Calu3 (cell line): ENCODE data around the gene PICALM. TPM values are rescaled to one million over a fixed set of nuclear protein-coding genes. Genes with fewer than 3 reads are reported as not detected.
"Not testable (repeated sequence)": the region's sequence is repeated elsewhere in the genome, so short reads cannot be mapped to it uniquely, and the experiment has no call there.

ENCODE experiments used
- BruUV-seq: library from RNA; stranded (reverse); fragments of 400-500 nt; replicated peaks from 2 replicates; lab custom pipeline; 2021; lab: Mats Ljungman, UMichigan
- CTCF ChIA-PET: fragments of 300-600 bp; sonication (Branson Sonifier 250); formaldehyde crosslinking; loops from one replicate; lab custom pipeline; 2022; ENCODE audit warnings: antibody characterized with exemption; lab: Charles Lee
- DNase-seq: peaks from one replicate; pipeline ENCODE4 v3.0.0; 2022
- H3K27ac Mint-ChIP-seq: one replicate; pipeline ENCODE4 v1.8.0; 2022; ENCODE audit warnings: mixed read lengths; ENCODE audit not compliant: unreplicated experiment
- H3K27me3 Mint-ChIP-seq: one replicate; pipeline ENCODE4 v1.8.0; 2022; ENCODE audit warnings: mixed read lengths; ENCODE audit not compliant: unreplicated experiment
- H3K36me3 Mint-ChIP-seq: one replicate; pipeline ENCODE4 v1.8.0; 2022; ENCODE audit warnings: mild to moderate bottlenecking, moderate library complexity, mixed read lengths; ENCODE audit not compliant: insufficient read depth, unreplicated experiment
- H3K4me1 Mint-ChIP-seq: one replicate; pipeline ENCODE4 v1.8.0; 2022; ENCODE audit warnings: mild to moderate bottlenecking, low read depth, mixed read lengths; ENCODE audit not compliant: unreplicated experiment
- H3K4me3 Mint-ChIP-seq: one replicate; pipeline ENCODE4 v1.8.0; 2022; ENCODE audit warnings: mild to moderate bottlenecking, low read depth, moderate library complexity, mixed read lengths; ENCODE audit not compliant: unreplicated experiment
- H3K9me3 Mint-ChIP-seq: one replicate; pipeline ENCODE4 v1.8.0; 2022; ENCODE audit warnings: low read depth, mixed read lengths; ENCODE audit not compliant: unreplicated experiment
- CTCF ChIP-seq: fragments of 200-600 bp; IDR thresholded peaks from one replicate; pipeline ENCODE4 v1.8.0; 2022; ENCODE audit warnings: antibody characterized with exemption; ENCODE audit not compliant: unreplicated experiment
- intact Hi-C: fragments of 100-400 bp; cut with micrococcal nuclease; formaldehyde crosslinking; loops from one replicate; pipeline ENCODE4 v1.10.0; 2022; ENCODE audit not compliant: unreplicated experiment
- total RNA-seq: library from RNA; stranded (reverse); gene quantifications from 2 replicates; pipeline ENCODE4 v1.2.3, GENCODE V29; 2022

Gene PICALM
- total RNA-seq, 1 experiment from 2014 or later, result 124 TPM

GRCh38 chr11:86091086-86091485 is 22.2 kb upstream of the PICALM start:
- Mint-ChIP-seq H3K4me1 (no peaks in the 10 kb centered on the region), H3K4me3 (no peak overlapping the region), H3K27me3 (no peaks in the 10 kb centered on the region), H3K27ac (no peak overlapping the region), H3K36me3 (no peaks in the 10 kb centered on the region), H3K9me3 (no peaks in the 10 kb centered on the region)
- no TSS peak for BruUV-seq
- no peak for DNase-seq
- no peak for TF ChIP-seq CTCF
- CTCF ChIA-PET, result no interaction called here
- intact Hi-C loops, result no loop called here

GRCh38 chr11:86089659-86090058 is 20.8 kb upstream of the PICALM start:
- no peak for DNase-seq
- Mint-ChIP-seq H3K27me3 (no peaks in the 10 kb centered on the region), H3K4me1 (peaks cover 12% of the 10 kb centered on the region), H3K36me3 (no peaks in the 10 kb centered on the region), H3K9me3 (no peaks in the 10 kb centered on the region), H3K27ac (no peak overlapping the region), H3K4me3 (no peak overlapping the region)
- BruUV-seq, result no TSS peak
- CTCF ChIA-PET, result no interaction called here
- TF ChIP-seq CTCF, result no peak
- intact Hi-C loops, result no loop called here

GRCh38 chr11:86087688-86088087 is 18.8 kb upstream of the PICALM start:
- intact Hi-C loops, BruUV-seq, H3K36me3 Mint-ChIP-seq, H3K9me3 Mint-ChIP-seq, H3K27ac Mint-ChIP-seq, H3K27me3 Mint-ChIP-seq, H3K4me3 Mint-ChIP-seq, DNase-seq: not testable (repeated sequence)
- peaks cover 12% of the 10 kb centered on the region for H3K4me1 Mint-ChIP-seq
- CTCF ChIA-PET, result interaction anchor here (0.6 kb wide), 1 partner anchor 10 kb away, joined by 5 read pairs; no protein-coding TSS in a partner anchor

GRCh38 chr11:86087256-86087655 is 18.4 kb upstream of the PICALM start:
- DNase-seq, result no peak
- H3K4me3 Mint-ChIP-seq, result no peak overlapping the region
- no peaks in the 10 kb centered on the region for H3K27me3 Mint-ChIP-seq
- TF ChIP-seq CTCF, result no peak
- H3K36me3 Mint-ChIP-seq, result no peaks in the 10 kb centered on the region
- H3K27ac Mint-ChIP-seq, result no peak overlapping the region
- CTCF ChIA-PET, result interaction anchor here (0.6 kb wide), 1 partner anchor 10 kb away, joined by 5 read pairs; no protein-coding TSS in a partner anchor
- intact Hi-C loops, result no loop called here
- BruUV-seq, result no TSS peak
- peaks cover 12% of the 10 kb centered on the region for H3K4me1 Mint-ChIP-seq
- no peaks in the 10 kb centered on the region for H3K9me3 Mint-ChIP-seq

GRCh38 chr11:86081455-86081854 is 12.6 kb upstream of the PICALM start:
- intact Hi-C loops, result no loop called here
- no peak overlapping the region for H3K27ac Mint-ChIP-seq
- no peak overlapping the region for H3K4me3 Mint-ChIP-seq
- BruUV-seq, result no TSS peak
- H3K4me1 Mint-ChIP-seq, result peaks cover 12% of the 10 kb centered on the region
- no peaks in the 10 kb centered on the region for H3K36me3 Mint-ChIP-seq
- TF ChIP-seq CTCF, result no peak
- H3K9me3 Mint-ChIP-seq, result no peaks in the 10 kb centered on the region
- no peak for DNase-seq
- CTCF ChIA-PET, result no interaction called here
- no peaks in the 10 kb centered on the region for H3K27me3 Mint-ChIP-seq
